ENCODE results near the gene GDI1. TPM values are rescaled to one million over a fixed set of nuclear protein-coding genes. Genes with fewer than 3 reads are reported as not detected.

The GDI1 gene
- total RNA-seq, 2 donors from 2014 or later: 68.5 to 83.4 TPM

- H3K27me3 ChIP-seq: no peaks in the 10 kb centered on the region
- no peaks in the 10 kb centered on the region for H3K4me1 ChIP-seq
- H3K27ac ChIP-seq: no peak overlapping the region
- H3K9me3 ChIP-seq: no peaks in the 10 kb centered on the region
- intact Hi-C loops (cut with DNase I): no loop called here
- H3K4me3 ChIP-seq: no peak overlapping the region
- ATAC-seq: no peak
- no peak for DNase-seq
- no peak for TF ChIP-seq POLR2A (IDR thresholded peaks at IDR 0.05)
- no peak for TF ChIP-seq CTCF (IDR thresholded peaks at IDR 0.05)
- H3K36me3 ChIP-seq (replicated peaks in 1 of 2; ENCODE audit: insufficient read depth in 1 of 2, low read depth in 2 of 2): peaks cover 0 to 2% of the 10 kb centered on the region in 2 donors
- 90% methylated on average over 8 of the region's 14 CpGs; no CpG with 5 or more reads in 1 of the 2 donors for WGBS, 2 donors
These were observed 28.6 kb downstream of the GDI1 start for GRCh38 chrX:154465601-154466000.

- Histone ChIP-seq H3K27me3 (no peaks in the 10 kb centered on the region), H3K27ac (no peak overlapping the region), H3K4me1 (no peaks in the 10 kb centered on the region), H3K9me3 (no peaks in the 10 kb centered on the region), H3K4me3 (no peak overlapping the region), H3K36me3 (replicated peaks in 1 of 2; ENCODE audit: insufficient read depth in 1 of 2, low read depth in 2 of 2) (peaks cover 0 to 2% of the 10 kb centered on the region in 2 donors)
- DNase-seq (no peak), ATAC-seq (no peak)
- intact Hi-C loops (cut with DNase I): no loop called here
- 97% methylated on average over 27 of the region's 32 CpGs; no CpG with 5 or more reads in 1 of the 2 donors for WGBS, 2 donors
- TF ChIP-seq POLR2A (IDR thresholded peaks at IDR 0.05) (no peak), CTCF (IDR thresholded peaks at IDR 0.05) (no peak)
These were observed 29.1 kb downstream of the GDI1 start for GRCh38 chrX:154466036-154466435.

GRCh38 chrX:154466907-154467306, 30.0 kb downstream of the GDI1 start:
- WGBS, 2 donors: 96% methylated on average over 7 of the region's 15 CpGs; no CpG with 5 or more reads in 1 of the 2 donors
- no peak for ATAC-seq

GRCh38 chrX:154467556-154467955, 30.6 kb downstream of the GDI1 start:
- peaks cover 0 to 2% of the 10 kb centered on the region in 2 donors for H3K36me3 ChIP-seq (replicated peaks in 1 of 2; ENCODE audit: insufficient read depth in 1 of 2, low read depth in 2 of 2)
- no peaks in the 10 kb centered on the region for H3K27me3 ChIP-seq
- 96 to 97% methylated on average over 6 to 9 of the region's 21 CpGs for WGBS, 2 donors
- intact Hi-C loops (cut with DNase I): no loop called here
- H3K4me1 ChIP-seq: no peaks in the 10 kb centered on the region
- no peak overlapping the region for H3K27ac ChIP-seq
- H3K9me3 ChIP-seq: no peaks in the 10 kb centered on the region
- ATAC-seq (no peak), DNase-seq (no peak)
- no peak overlapping the region for H3K4me3 ChIP-seq
- TF ChIP-seq CTCF (IDR thresholded peaks at IDR 0.05) (no peak), POLR2A (IDR thresholded peaks at IDR 0.05) (no peak)

More at GRCh38 chrX:154466907-154467306, 30.0 kb downstream of the GDI1 start:
- no peak for DNase-seq
- Histone ChIP-seq H3K27ac (no peak overlapping the region), H3K36me3 (replicated peaks in 1 of 2; ENCODE audit: insufficient read depth in 1 of 2, low read depth in 2 of 2) (peaks cover 0 to 2% of the 10 kb centered on the region in 2 donors), H3K4me1 (no peaks in the 10 kb centered on the region), H3K4me3 (no peak overlapping the region), H3K27me3 (no peaks in the 10 kb centered on the region), H3K9me3 (no peaks in the 10 kb centered on the region)
- TF ChIP-seq POLR2A (IDR thresholded peaks at IDR 0.05) (no peak), CTCF (IDR thresholded peaks at IDR 0.05) (no peak)
- intact Hi-C loops (cut with DNase I): no loop called here

- H3K27me3 ChIP-seq: no peaks in the 10 kb centered on the region
- H3K27ac ChIP-seq: no peak overlapping the region
- DNase-seq (no peak), ATAC-seq (no peak)
- no peaks in the 10 kb centered on the region for H3K4me1 ChIP-seq
- H3K4me3 ChIP-seq: no peak overlapping the region
- whole genome bisulfite sequencing, 2 donors: 95% methylated on average over 10 of the region's 23 CpGs; no CpG with 5 or more reads in 1 of the 2 donors
- H3K36me3 ChIP-seq (replicated peaks in 1 of 2; ENCODE audit: insufficient read depth in 1 of 2, low read depth in 2 of 2): peaks cover 0 to 2% of the 10 kb centered on the region in 2 donors
- intact Hi-C loops (cut with DNase I): no loop called here
- TF ChIP-seq CTCF (IDR thresholded peaks at IDR 0.05) (no peak), POLR2A (IDR thresholded peaks at IDR 0.05) (no peak)
- no peaks in the 10 kb centered on the region for H3K9me3 ChIP-seq
These were observed 31.3 kb downstream of the GDI1 start for GRCh38 chrX:154468217-154468616.

All from body of pancreas (tissue), 4 donors.